Common myeloid progenitor, CD34-positive (primary cell): ENCODE measurements around the gene OR2F1.

Experiments used
- CTCF ChIA-PET: fragments of 350-600 bp; sonication (Branson Sonifier 250); formaldehyde crosslinking; loops from one replicate; lab custom pipeline; 2021; ENCODE audit warnings: antibody characterized with exemption; lab: Charles Lee
- POLR2A ChIA-PET: fragments of 350-600 bp; sonication (Branson Sonifier 250); formaldehyde crosslinking; loops from one replicate; lab custom pipeline; 2021; ENCODE audit warnings: antibody characterized with exemption; lab: Charles Lee
- DNase-seq, 3 donors: peaks; one replicate each; pipeline versions ENCODE4 v3.0.0 to v3.0.0-alpha.2; 2013
- H3K27ac ChIP-seq, 2 experiments: 1 replicate in 1 of 2; 2 replicates in 1 of 2; pipeline ENCODE4 v1.7.0; 2013; ENCODE audit warnings: inconsistent platforms in 2 of 2, low read length in 2 of 2, mild to moderate bottlenecking in 2 of 2, low read depth in 1 of 2, moderate library complexity in 1 of 2; ENCODE audit not compliant: severe bottlenecking in 2 of 2, insufficient read depth in 1 of 2, poor library complexity in 1 of 2
- H3K27me3 ChIP-seq, 5 experiments: replicated peaks in 2 of 5; 1 replicate in 3 of 5; 2 replicates in 2 of 5; pipeline versions ENCODE4 v1.6.1 to v1.7.0; 2013; ENCODE audit warnings: low read length in 4 of 5, mild to moderate bottlenecking in 2 of 5, moderate library complexity in 2 of 5, inconsistent platforms in 1 of 5; ENCODE audit not compliant: insufficient read depth in 5 of 5, control insufficient read depth in 4 of 5
- H3K36me3 ChIP-seq, 4 experiments: 1 replicate in 2 of 4; 2 replicates in 2 of 4; pipeline versions ENCODE4 v1.6.1 to v1.7.0; 2013; ENCODE audit warnings: low read length in 3 of 4, control low read depth in 1 of 4, mild to moderate bottlenecking in 1 of 4; ENCODE audit not compliant: control insufficient read depth in 4 of 4, insufficient read depth in 4 of 4
- H3K4me1 ChIP-seq, 4 experiments: 1 replicate in 3 of 4; 2 replicates in 1 of 4; pipeline versions ENCODE4 v1.6.1 to v1.7.1; 2013; ENCODE audit warnings: low read length in 3 of 4, mild to moderate bottlenecking in 3 of 4, control low read depth in 1 of 4, inconsistent platforms in 1 of 4, moderate library complexity in 1 of 4; ENCODE audit not compliant: control insufficient read depth in 4 of 4, insufficient read depth in 4 of 4; ENCODE audit errors: control extremely low read depth in 1 of 4
- H3K4me3 ChIP-seq, 7 experiments: 1 replicate in 4 of 7; 2 replicates in 3 of 7; pipeline versions ENCODE4 v1.5.1 to v1.7.0; 2013; ENCODE audit warnings: mild to moderate bottlenecking in 7 of 7, low read length in 6 of 7, moderate library complexity in 6 of 7, inconsistent platforms in 2 of 7, low read depth in 2 of 7, control low read depth in 1 of 7; ENCODE audit not compliant: insufficient read depth in 4 of 7, control insufficient read depth in 1 of 7; ENCODE audit errors: extremely low read depth in 1 of 7
- H3K9me3 ChIP-seq, 5 experiments: 1 replicate in 4 of 5; 2 replicates in 1 of 5; pipeline versions ENCODE4 v1.6.1 to v1.7.1; 2013; ENCODE audit warnings: low read length in 4 of 5, mild to moderate bottlenecking in 2 of 5, inconsistent platforms in 1 of 5, low read depth in 1 of 5, moderate library complexity in 1 of 5; ENCODE audit not compliant: control insufficient read depth in 4 of 5, insufficient read depth in 2 of 5; ENCODE audit errors: control extremely low read depth in 1 of 5
- WGBS: methylation state at CpG from one replicate; pipeline ENCODE4 v1.1.5; 2013; ENCODE audit not compliant: insufficient coverage; 5-methylcytosine and 5-hydroxymethylcytosine counted together

The OR2F1 gene

GRCh38 chr7:143936087-143937009, 18.3 kb upstream of the OR2F1 start:
- no peaks in the 10 kb centered on the region for H3K4me1 ChIP-seq
- H3K36me3 ChIP-seq = no peaks in the 10 kb centered on the region
- 70% methylated on average over 3 of the region's 4 CpGs for WGBS
- ChIA-PET POLR2A (no interaction called here), CTCF (no interaction called here)
- no peak overlapping the region for H3K4me3 ChIP-seq
- peaks cover 0 to 3% (median 0%) of the 10 kb centered on the region in 5 experiments for H3K9me3 ChIP-seq
- DNase-seq = no peak
- H3K27ac ChIP-seq = no peak overlapping the region
- H3K27me3 ChIP-seq = no peaks in the 10 kb centered on the region

- POLR2A ChIA-PET = no interaction called here
- CTCF ChIA-PET = no interaction called here
- Histone ChIP-seq H3K9me3 (peaks cover 0 to 3% (median 0%) of the 10 kb centered on the region in 5 experiments), H3K27me3 (no peaks in the 10 kb centered on the region), H3K4me1 (no peaks in the 10 kb centered on the region), H3K27ac (no peak overlapping the region), H3K4me3 (no peak overlapping the region), H3K36me3 (no peaks in the 10 kb centered on the region)
- 100% methylated on average over 2 of the region's 5 CpGs for WGBS
- no peak for DNase-seq
Measured at GRCh38 chr7:143938379-143939243, 16.0 kb upstream of the OR2F1 start.

- Histone ChIP-seq H3K4me1 (no peaks in the 10 kb centered on the region), H3K27me3 (no peaks in the 10 kb centered on the region), H3K27ac (no peak overlapping the region), H3K9me3 (peaks cover 0 to 1% (median 0%) of the 10 kb centered on the region in 5 experiments), H3K36me3 (no peaks in the 10 kb centered on the region), H3K4me3 (no peak overlapping the region)
- 100% methylated on average over 1 of the region's 4 CpGs for WGBS
- no peak for DNase-seq
- CTCF ChIA-PET = no interaction called here
- POLR2A ChIA-PET = no interaction called here
Measured at GRCh38 chr7:143945423-143945822, 9.2 kb upstream of the OR2F1 start.

- Histone ChIP-seq H3K4me1 (no peaks in the 10 kb centered on the region), H3K27ac (no peak overlapping the region), H3K27me3 (peaks cover 0 to 2% (median 0%) of the 10 kb centered on the region in 5 experiments), H3K4me3 (no peak overlapping the region), H3K36me3 (no peaks in the 10 kb centered on the region), H3K9me3 (peaks cover 0 to 1% (median 0%) of the 10 kb centered on the region in 5 experiments)
- no CpG with 5 or more reads among the region's 2 CpGs for WGBS
- no peak for DNase-seq
- ChIA-PET CTCF (no interaction called here), POLR2A (no interaction called here)
Measured at GRCh38 chr7:143947111-143947510, 7.5 kb upstream of the OR2F1 start.

GRCh38 chr7:143948733-143949132, 5.9 kb upstream of the OR2F1 start:
- Histone ChIP-seq H3K9me3 (peaks cover 0 to 1% (median 0%) of the 10 kb centered on the region in 5 experiments), H3K4me3 (no peak overlapping the region), H3K36me3 (no peaks in the 10 kb centered on the region), H3K4me1 (no peaks in the 10 kb centered on the region), H3K27me3 (peaks cover 0 to 2% (median 0%) of the 10 kb centered on the region in 5 experiments), H3K27ac (no peak overlapping the region)
- POLR2A ChIA-PET = no interaction called here
- WGBS = 50% methylated on average over 2 of the region's 2 CpGs
- DNase-seq = no peak
- CTCF ChIA-PET = no interaction called here

GRCh38 chr7:143953421-143953820, 1.2 kb upstream of the OR2F1 start:
- H3K36me3 ChIP-seq = no peaks in the 10 kb centered on the region
- H3K27me3 ChIP-seq = peaks cover 0 to 2% (median 0%) of the 10 kb centered on the region in 5 experiments
- H3K4me1 ChIP-seq = no peaks in the 10 kb centered on the region
- WGBS = 100% methylated on average over 1 of the region's 3 CpGs
- H3K4me3 ChIP-seq = no peak overlapping the region
- H3K27ac ChIP-seq = no peak overlapping the region
- no peaks in the 10 kb centered on the region for H3K9me3 ChIP-seq
- ChIA-PET POLR2A (no interaction called here), CTCF (no interaction called here)
- DNase-seq = no peak
